ENCODE data around the gene DPP6.

DNA sequence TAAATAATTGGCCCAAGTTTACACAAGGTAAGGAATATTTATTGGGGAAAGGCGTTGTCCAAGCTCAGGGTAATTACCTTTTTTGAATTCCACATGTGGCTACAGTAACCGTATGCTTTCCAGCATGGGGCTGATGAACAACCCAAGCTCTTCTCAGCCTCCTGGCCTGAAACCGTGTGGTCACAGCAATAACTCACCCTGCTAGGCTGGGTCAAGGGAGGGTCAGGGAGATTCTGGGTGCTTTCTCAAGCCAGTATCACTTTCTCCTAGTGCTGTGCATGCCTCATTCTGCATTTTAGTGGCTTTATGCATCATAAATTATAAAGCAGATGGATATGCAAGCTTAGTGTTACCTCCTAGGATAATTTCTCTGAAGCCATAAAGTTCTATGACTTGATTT lies 676.9 kb downstream of the DPP6 start:
- TF ChIP-seq CTCF (IDR thresholded peaks at IDR 0.05) (no peak), POLR2A (IDR thresholded peaks at IDR 0.05) (no peak)

Measured in heart left ventricle (tissue), 13 donors.